ENCODE data around the gene RTTN. TPM values are rescaled to one million over a fixed set of nuclear protein-coding genes. Genes with fewer than 3 reads are reported as not detected.
A peak's percentile ranks its signal among the peaks of the same experiment; 100 is the strongest.

The RTTN gene
- total RNA-seq, 1 donor from 2014 or later = 12.1 TPM

GRCh38 chr18:70072678-70073077 lies 132.8 kb downstream of the RTTN start:
- no peak overlapping the region for H3K4me3 ChIP-seq (ENCODE audit: low read depth, low read length)
- TF ChIP-seq CTCF (conservative IDR thresholded peaks at IDR 0.05; ENCODE audit: low read depth, low read length) = peak; percentile 56
- no peak for DNase-seq (ENCODE audit: low read depth)

DNA sequence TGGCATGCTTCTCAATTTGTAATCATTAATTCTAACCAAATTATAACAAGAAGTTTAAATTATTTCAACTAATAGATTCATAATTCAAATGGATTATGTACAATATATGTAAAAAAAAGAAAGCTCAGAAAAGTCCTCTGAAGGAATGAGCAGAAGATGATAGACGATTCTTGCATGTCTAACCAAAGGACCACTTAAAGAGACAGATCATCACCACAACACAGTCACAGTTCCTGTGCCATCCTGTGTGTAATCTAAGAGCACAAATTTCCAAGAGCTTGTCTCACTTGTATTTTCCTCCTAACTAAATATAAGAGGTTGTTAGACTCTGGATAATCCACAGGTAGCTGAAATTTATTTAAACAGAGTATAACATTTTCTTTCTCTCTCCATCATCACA lies 135.5 kb downstream of the RTTN start:
- H3K4me3 ChIP-seq (ENCODE audit: low read depth, low read length) = no peak overlapping the region
- DNase-seq (ENCODE audit: low read depth) = no peak
- TF ChIP-seq CTCF (conservative IDR thresholded peaks at IDR 0.05; ENCODE audit: low read depth, low read length) = no peak

- no peak overlapping the region for H3K4me3 ChIP-seq (ENCODE audit: low read depth, low read length)
- no peak for DNase-seq (ENCODE audit: low read depth)
- no peak for TF ChIP-seq CTCF (conservative IDR thresholded peaks at IDR 0.05; ENCODE audit: low read depth, low read length)
These were observed 136.1 kb downstream of the RTTN start for GRCh38 chr18:70069382-70069781.

DNA sequence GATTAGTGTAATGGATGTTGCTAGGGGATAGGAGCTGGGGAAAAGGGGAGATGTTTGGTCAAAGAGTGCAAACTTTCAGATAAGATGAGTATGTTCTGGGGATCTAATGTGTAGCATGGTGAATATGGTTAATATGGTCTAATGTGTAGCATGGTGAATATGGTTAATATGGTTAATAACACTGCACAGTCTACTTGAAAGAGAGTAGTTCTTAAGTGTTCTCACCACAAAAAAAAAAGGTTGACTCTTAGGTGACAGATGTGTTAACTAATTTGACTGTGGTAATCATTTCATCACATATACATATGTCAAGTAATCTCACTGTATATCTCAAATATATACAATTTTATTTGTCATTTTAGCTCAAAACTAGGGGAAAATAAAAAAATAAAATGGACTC lies 136.5 kb downstream of the RTTN start:
- TF ChIP-seq CTCF (conservative IDR thresholded peaks at IDR 0.05; ENCODE audit: low read depth, low read length) = no peak
- no peak for DNase-seq (ENCODE audit: low read depth)
- H3K4me3 ChIP-seq (ENCODE audit: low read depth, low read length) = no peak overlapping the region

DNA sequence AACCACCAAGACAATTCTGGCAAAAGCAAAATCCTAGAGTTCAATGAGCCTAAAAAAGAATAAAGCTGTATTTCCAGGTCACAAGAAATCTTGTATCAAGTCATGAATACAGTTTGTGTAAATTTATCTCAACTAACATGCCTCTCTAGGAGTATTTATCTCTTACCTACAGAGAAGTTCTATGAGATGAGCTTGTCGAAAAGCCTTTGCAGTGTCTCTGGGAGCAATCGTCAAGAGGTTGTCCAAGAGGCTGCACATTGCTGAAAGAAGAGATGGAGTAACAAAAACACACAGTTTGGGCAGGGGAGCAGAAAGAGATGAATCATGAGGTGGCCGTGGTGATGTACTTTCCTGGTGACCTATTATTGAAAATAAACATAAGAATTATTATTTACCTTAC lies 145.8 kb downstream of the RTTN start:
- H3K4me3 ChIP-seq (ENCODE audit: low read depth, low read length) = no peak overlapping the region
- no peak for TF ChIP-seq CTCF (conservative IDR thresholded peaks at IDR 0.05; ENCODE audit: low read depth, low read length)
- DNase-seq (ENCODE audit: low read depth) = no peak

DNA sequence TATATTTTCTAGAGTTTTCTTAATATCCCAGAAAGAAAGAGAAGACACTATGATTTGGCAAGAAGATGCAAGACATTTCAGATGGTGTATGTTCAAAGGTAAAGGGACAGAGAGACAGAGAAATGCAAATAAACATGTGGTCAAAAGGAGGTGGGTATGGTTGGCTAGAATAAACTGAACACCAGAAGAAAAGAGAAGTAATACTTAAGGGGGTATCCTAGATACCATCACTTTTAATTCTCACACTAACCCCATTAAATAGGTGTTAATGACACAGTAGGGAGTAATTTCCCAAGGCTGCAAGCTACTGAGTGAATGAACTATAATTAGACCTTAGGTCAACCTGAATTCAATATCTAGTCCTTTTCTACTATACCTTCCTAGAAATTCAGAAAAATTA lies 146.6 kb downstream of the RTTN start:
- DNase-seq (ENCODE audit: low read depth) = no peak
- TF ChIP-seq CTCF (conservative IDR thresholded peaks at IDR 0.05; ENCODE audit: low read depth, low read length) = no peak
- H3K4me3 ChIP-seq (ENCODE audit: low read depth, low read length) = no peak overlapping the region

GRCh38 chr18:70047931-70048603 lies 157.4 kb downstream of the RTTN start:
- DNase-seq (ENCODE audit: low read depth) = no peak
- no peak overlapping the region for H3K4me3 ChIP-seq (ENCODE audit: low read depth, low read length)
- no peak for TF ChIP-seq CTCF (conservative IDR thresholded peaks at IDR 0.05; ENCODE audit: low read depth, low read length)

Measured in epithelial cell of proximal tubule (primary cell).